Measurements from ENCODE around the gene SLC4A1AP.

The SLC4A1AP gene

DNA sequence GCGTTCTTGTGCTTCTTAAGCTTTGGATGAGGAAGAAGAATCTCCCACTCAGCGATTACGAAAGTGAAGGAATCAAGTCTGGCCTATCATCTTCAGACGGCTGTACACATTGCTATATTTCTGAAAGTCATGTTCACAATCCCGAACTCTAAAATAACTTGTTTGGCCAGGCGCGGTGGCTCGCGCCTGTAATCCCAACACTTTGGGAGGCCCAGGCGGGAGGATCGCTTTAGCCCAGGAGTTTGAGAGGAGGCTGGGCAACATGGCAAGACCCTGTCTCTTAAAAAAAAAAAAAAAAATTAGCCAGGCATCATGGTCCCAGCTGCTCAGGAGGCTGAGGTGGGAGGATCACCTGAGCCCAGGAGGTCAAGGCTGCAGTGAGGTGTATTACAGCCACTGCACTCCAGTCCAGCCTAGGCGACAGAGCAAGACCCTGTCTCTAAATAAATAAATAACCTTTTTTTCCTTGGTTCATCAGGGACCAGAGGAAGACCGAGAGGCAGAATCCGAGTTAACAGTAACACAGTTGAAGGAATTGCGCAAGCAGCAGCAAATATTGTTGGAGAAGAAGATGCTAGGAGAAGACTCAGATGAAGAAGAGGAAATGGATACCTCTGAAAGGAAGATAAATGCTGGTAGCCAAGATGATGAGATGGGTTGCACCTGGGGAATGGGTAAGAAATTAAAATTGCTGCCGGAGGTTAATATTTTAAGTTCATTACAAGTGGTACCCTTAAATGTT is 1.1 kb downstream of the SLC4A1AP start:
- no CpG with 5 or more reads among the region's 16 CpGs for WGBS, 2 donors (ENCODE audit: extremely low coverage in 2 of 2, insufficient read length in 2 of 2, insufficient replicate concordance in 1 of 2)

DNA sequence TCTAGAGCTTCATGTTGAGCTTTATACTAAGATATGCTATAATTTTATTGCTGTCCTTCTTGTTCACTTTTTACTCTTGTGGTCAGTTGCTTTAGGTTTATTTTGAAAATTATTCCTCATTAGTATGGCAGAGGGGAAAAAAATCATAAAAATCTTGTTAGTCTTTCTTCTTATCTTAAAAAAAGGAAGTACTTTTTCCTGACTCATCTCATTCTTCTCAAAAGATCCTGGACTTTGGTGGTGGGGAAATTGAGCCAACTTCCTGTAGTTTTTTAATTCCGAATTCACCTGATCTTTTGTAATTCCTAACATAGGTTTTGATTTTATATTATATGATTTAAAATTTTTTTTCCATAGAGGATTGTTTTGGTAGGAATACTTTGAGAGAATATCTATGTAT is 3.8 kb downstream of the SLC4A1AP start:
- Histone ChIP-seq H3K36me3 (replicated peaks in 1 of 2; ENCODE audit: control insufficient read depth in 2 of 2, insufficient read depth in 2 of 2, low read length in 2 of 2) (peaks cover 2 to 57% of the 10 kb centered on the region in 2 donors), H2BK5ac (ENCODE audit: low read length) (no peak overlapping the region), H3K27ac (replicated peaks; ENCODE audit: low read length) (no peak overlapping the region), H3K4me3 (ENCODE audit: low read length in 2 of 2) (no peak overlapping the region), H4K91ac (ENCODE audit: low read depth, low read length, poor library complexity) (no peak overlapping the region), H3K4ac (ENCODE audit: low read length) (no peak overlapping the region), H3K27me3 (ENCODE audit: control insufficient read depth in 3 of 3, insufficient read depth in 3 of 3, low read depth in 1 of 3, low read length in 3 of 3) (no peaks in the 10 kb centered on the region), H3K23ac (ENCODE audit: low read depth, low read length, poor library complexity) (no peak overlapping the region), H3K4me2 (ENCODE audit: insufficient read depth, low read length, poor library complexity, severe bottlenecking) (no peak overlapping the region), H2AK5ac (ENCODE audit: low read depth, low read length) (no peak overlapping the region), H3K4me1 (ENCODE audit: control insufficient read depth in 2 of 2, insufficient read depth in 1 of 2, low read depth in 1 of 2, low read length in 2 of 2) (peaks cover 2 to 10% of the 10 kb centered on the region in 2 donors), H4K8ac (ENCODE audit: low read depth, low read length) (no peak overlapping the region), H3K9ac (ENCODE audit: low read depth, low read length, poor library complexity) (no peak overlapping the region), H3K9me3 (replicated peaks in 1 of 2; ENCODE audit: control insufficient read depth in 2 of 2, insufficient read depth in 1 of 2, low read depth in 1 of 2, low read length in 2 of 2) (no peaks in the 10 kb centered on the region), H2AFZ (ENCODE audit: low read length) (no peak overlapping the region), H3K18ac (ENCODE audit: low read length) (no peak overlapping the region), H3K79me1 (ENCODE audit: low read depth, low read length) (peaks cover 4% of the 10 kb centered on the region), H2BK120ac (ENCODE audit: low read depth, low read length) (no peak overlapping the region), H3K14ac (ENCODE audit: low read length) (no peak overlapping the region), H2BK12ac (ENCODE audit: low read length) (no peak overlapping the region), H2BK15ac (ENCODE audit: low read length) (no peak overlapping the region)
- no peak for DNase-seq (ENCODE audit: low spot score)
- WGBS, 2 donors (ENCODE audit: extremely low coverage in 2 of 2, insufficient read length in 2 of 2, insufficient replicate concordance in 1 of 2), result no CpG with 5 or more reads among the region's 1 CpG

More for the DNA sequence above, 1.1 kb downstream of the SLC4A1AP start:
- Histone ChIP-seq H3K18ac (ENCODE audit: low read length) (no peak overlapping the region), H3K9ac (ENCODE audit: low read depth, low read length, poor library complexity) (no peak overlapping the region), H3K79me1 (ENCODE audit: low read depth, low read length) (peaks cover 4% of the 10 kb centered on the region), H3K36me3 (replicated peaks in 1 of 2; ENCODE audit: control insufficient read depth in 2 of 2, insufficient read depth in 2 of 2, low read length in 2 of 2) (peaks cover 10 to 63% of the 10 kb centered on the region in 2 donors), H4K91ac (ENCODE audit: low read depth, low read length, poor library complexity) (no peak overlapping the region), H2BK12ac (ENCODE audit: low read length) (no peak overlapping the region), H3K4ac (ENCODE audit: low read length) (no peak overlapping the region), H3K14ac (ENCODE audit: low read length) (no peak overlapping the region), H3K9me3 (replicated peaks in 1 of 2; ENCODE audit: control insufficient read depth in 2 of 2, insufficient read depth in 1 of 2, low read depth in 1 of 2, low read length in 2 of 2) (no peaks in the 10 kb centered on the region), H2AK5ac (ENCODE audit: low read depth, low read length) (no peak overlapping the region), H2AFZ (ENCODE audit: low read length) (no peak overlapping the region), H3K4me2 (ENCODE audit: insufficient read depth, low read length, poor library complexity, severe bottlenecking) (peak overlapping the region; percentile 99), H3K27me3 (ENCODE audit: control insufficient read depth in 3 of 3, insufficient read depth in 3 of 3, low read depth in 1 of 3, low read length in 3 of 3) (no peaks in the 10 kb centered on the region), H2BK120ac (ENCODE audit: low read depth, low read length) (no peak overlapping the region), H3K4me3 (ENCODE audit: low read length in 2 of 2) (peak overlapping the region; percentile 82 to 88), H2BK5ac (ENCODE audit: low read length) (no peak overlapping the region), H2BK15ac (ENCODE audit: low read length) (no peak overlapping the region), H3K4me1 (ENCODE audit: control insufficient read depth in 2 of 2, insufficient read depth in 1 of 2, low read depth in 1 of 2, low read length in 2 of 2) (peaks cover 5 to 12% of the 10 kb centered on the region in 2 donors), H3K23ac (ENCODE audit: low read depth, low read length, poor library complexity) (no peak overlapping the region), H4K8ac (ENCODE audit: low read depth, low read length) (no peak overlapping the region), H3K27ac (replicated peaks; ENCODE audit: low read length) (no peak overlapping the region)
- no peak for DNase-seq (ENCODE audit: low spot score)

DNA sequence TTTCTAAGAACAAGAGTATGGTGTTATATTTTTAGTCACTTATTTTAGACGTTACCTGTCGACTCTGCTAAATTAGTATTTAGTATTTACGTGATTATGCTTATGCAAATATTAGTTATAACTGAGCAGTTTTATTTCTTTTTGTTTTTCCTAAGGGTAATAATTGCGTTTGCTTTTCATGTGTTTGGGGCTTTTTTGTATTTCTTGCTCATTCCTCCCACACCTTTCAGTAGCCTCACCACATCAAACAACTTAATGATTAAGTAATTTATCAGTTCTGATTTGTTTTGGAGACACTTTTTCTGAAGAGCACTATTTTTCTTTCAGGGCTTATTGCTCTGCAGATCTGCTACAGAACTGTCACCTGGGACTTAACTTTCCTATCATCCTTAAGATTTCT is 7.5 kb downstream of the SLC4A1AP start:
- Histone ChIP-seq H4K91ac (ENCODE audit: low read depth, low read length, poor library complexity) (no peak overlapping the region), H2BK12ac (ENCODE audit: low read length) (no peak overlapping the region), H3K79me1 (ENCODE audit: low read depth, low read length) (peaks cover 2% of the 10 kb centered on the region), H2BK15ac (ENCODE audit: low read length) (no peak overlapping the region), H3K18ac (ENCODE audit: low read length) (no peak overlapping the region), H3K27ac (replicated peaks; ENCODE audit: low read length) (no peak overlapping the region), H3K14ac (ENCODE audit: low read length) (no peak overlapping the region), H3K36me3 (replicated peaks in 1 of 2; ENCODE audit: control insufficient read depth in 2 of 2, insufficient read depth in 2 of 2, low read length in 2 of 2) (peaks cover 6 to 84% of the 10 kb centered on the region in 2 donors), H3K27me3 (ENCODE audit: control insufficient read depth in 3 of 3, insufficient read depth in 3 of 3, low read depth in 1 of 3, low read length in 3 of 3) (no peaks in the 10 kb centered on the region), H3K4me2 (ENCODE audit: insufficient read depth, low read length, poor library complexity, severe bottlenecking) (no peak overlapping the region), H3K9me3 (replicated peaks in 1 of 2; ENCODE audit: control insufficient read depth in 2 of 2, insufficient read depth in 1 of 2, low read depth in 1 of 2, low read length in 2 of 2) (no peaks in the 10 kb centered on the region), H2BK5ac (ENCODE audit: low read length) (no peak overlapping the region), H3K9ac (ENCODE audit: low read depth, low read length, poor library complexity) (no peak overlapping the region), H3K4me3 (ENCODE audit: low read length in 2 of 2) (no peak overlapping the region), H3K4me1 (ENCODE audit: control insufficient read depth in 2 of 2, insufficient read depth in 1 of 2, low read depth in 1 of 2, low read length in 2 of 2) (no peaks in the 10 kb centered on the region), H3K23ac (ENCODE audit: low read depth, low read length, poor library complexity) (no peak overlapping the region), H3K4ac (ENCODE audit: low read length) (no peak overlapping the region), H2BK120ac (ENCODE audit: low read depth, low read length) (no peak overlapping the region), H2AFZ (ENCODE audit: low read length) (no peak overlapping the region), H2AK5ac (ENCODE audit: low read depth, low read length) (no peak overlapping the region), H4K8ac (ENCODE audit: low read depth, low read length) (no peak overlapping the region)
- no peak for DNase-seq (ENCODE audit: low spot score)
- WGBS, 2 donors (ENCODE audit: extremely low coverage in 2 of 2, insufficient read length in 2 of 2, insufficient replicate concordance in 1 of 2), result no CpG with 5 or more reads among the region's 4 CpGs

DNA sequence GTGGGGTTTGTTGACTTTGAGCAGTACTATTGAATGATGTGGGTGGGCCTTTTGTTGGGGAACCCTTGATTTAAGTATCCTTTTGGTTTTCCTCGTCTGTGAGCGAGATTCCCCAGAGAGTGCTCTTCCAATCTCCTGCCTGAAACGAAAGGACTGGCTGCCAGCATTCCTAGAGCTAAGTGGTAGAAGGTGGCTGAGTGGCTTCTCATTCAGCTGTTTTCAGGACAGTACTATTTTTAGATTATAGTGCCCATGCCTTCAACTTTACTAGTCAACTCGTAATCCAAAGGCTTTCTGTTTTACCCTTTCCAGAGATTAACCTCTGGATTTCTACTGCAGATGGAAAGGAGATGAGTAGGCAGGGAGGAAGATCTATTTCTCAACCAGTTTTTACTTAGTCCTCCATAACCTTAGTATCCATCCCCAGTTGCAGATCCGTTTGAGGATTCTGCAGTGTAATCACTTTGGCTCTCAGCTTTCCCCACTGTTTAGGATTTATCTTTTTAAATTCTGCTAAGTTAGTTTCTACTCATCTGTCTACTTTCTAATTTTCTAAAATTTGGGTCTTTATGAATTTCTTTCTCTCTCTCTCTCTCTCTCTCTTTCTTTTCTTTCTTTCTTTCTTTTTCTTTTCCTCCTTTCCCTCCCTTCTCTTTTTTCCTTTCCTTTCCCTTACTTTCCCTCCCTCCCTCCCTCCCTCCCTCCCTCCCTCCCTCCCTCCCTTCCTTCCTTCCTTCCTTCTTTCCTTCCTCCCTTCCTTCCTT is 9.2 kb downstream of the SLC4A1AP start:
- no peak overlapping the region for H3K4me3 ChIP-seq (ENCODE audit: low read length in 2 of 2)
- no peaks in the 10 kb centered on the region for H3K4me1 ChIP-seq (ENCODE audit: control insufficient read depth in 2 of 2, insufficient read depth in 1 of 2, low read depth in 1 of 2, low read length in 2 of 2)
- H2AFZ ChIP-seq (ENCODE audit: low read length), result no peak overlapping the region
- peak overlapping the region; percentile 43 for H4K8ac ChIP-seq (ENCODE audit: low read depth, low read length)
- no peak overlapping the region for H3K14ac ChIP-seq (ENCODE audit: low read length)
- no peak overlapping the region for H2BK15ac ChIP-seq (ENCODE audit: low read length)
- no peak overlapping the region for H3K9ac ChIP-seq (ENCODE audit: low read depth, low read length, poor library complexity)
- H2AK5ac ChIP-seq (ENCODE audit: low read depth, low read length), result no peak overlapping the region
- no peak overlapping the region for H3K23ac ChIP-seq (ENCODE audit: low read depth, low read length, poor library complexity)
- no peak overlapping the region for H2BK120ac ChIP-seq (ENCODE audit: low read depth, low read length)
- no peaks in the 10 kb centered on the region for H3K9me3 ChIP-seq (replicated peaks in 1 of 2; ENCODE audit: control insufficient read depth in 2 of 2, insufficient read depth in 1 of 2, low read depth in 1 of 2, low read length in 2 of 2)
- DNase-seq (ENCODE audit: low spot score), result no peak
- no peak overlapping the region for H3K18ac ChIP-seq (ENCODE audit: low read length)
- no peaks in the 10 kb centered on the region for H3K27me3 ChIP-seq (ENCODE audit: control insufficient read depth in 3 of 3, insufficient read depth in 3 of 3, low read depth in 1 of 3, low read length in 3 of 3)
- no peak overlapping the region for H3K4ac ChIP-seq (ENCODE audit: low read length)
- no peak overlapping the region for H2BK5ac ChIP-seq (ENCODE audit: low read length)
- H3K4me2 ChIP-seq (ENCODE audit: insufficient read depth, low read length, poor library complexity, severe bottlenecking), result no peak overlapping the region
- H3K27ac ChIP-seq (replicated peaks; ENCODE audit: low read length), result no peak overlapping the region
- no peak overlapping the region for H2BK12ac ChIP-seq (ENCODE audit: low read length)
- H3K79me1 ChIP-seq (ENCODE audit: low read depth, low read length), result peaks cover 2% of the 10 kb centered on the region
- peaks cover 6 to 86% of the 10 kb centered on the region in 2 donors for H3K36me3 ChIP-seq (replicated peaks in 1 of 2; ENCODE audit: control insufficient read depth in 2 of 2, insufficient read depth in 2 of 2, low read length in 2 of 2)
- WGBS, 2 donors (ENCODE audit: extremely low coverage in 2 of 2, insufficient read length in 2 of 2, insufficient replicate concordance in 1 of 2), result no CpG with 5 or more reads among the region's 5 CpGs
- H4K91ac ChIP-seq (ENCODE audit: low read depth, low read length, poor library complexity), result no peak overlapping the region

Measured in neuronal stem cell (in vitro differentiated cells).